ENCODE results near the gene PPP3CA.

GRCh38 chr4:101221294-101221693, 126.0 kb downstream of the PPP3CA start:
- TF ChIP-seq CTCF (IDR thresholded peaks at IDR 0.05), result no peak
- no peak for TF ChIP-seq POLR2A (IDR thresholded peaks at IDR 0.05)
